ENCODE results near the gene IGF1R.

GRCh38 chr15:98923171-98923570, 274.8 kb downstream of the IGF1R start:
- TF ChIP-seq CTCF (conservative IDR thresholded peaks at IDR 0.05; ENCODE audit: low read depth, low read length) (no peak), EZH2phosphoT487 (IDR thresholded peaks at IDR 0.05; ENCODE audit: borderline replicate concordance, low read length) (no peak), EZH2 (IDR thresholded peaks at IDR 0.05; ENCODE audit: low read length, unreplicated experiment) (no peak)
